Caki2 (cell line): ENCODE measurements around the gene SLC18A3. TPM values are rescaled to one million over a fixed set of nuclear protein-coding genes. Genes with fewer than 3 reads are reported as not detected.

Experiments used
- DNase-seq: peaks from one replicate; pipeline ENCODE4 v3.0.0-alpha.2; 2015; ENCODE audit warnings: low read depth
- in situ Hi-C: cut with HindIII; loops from 2 replicates; pipeline ENCODE4 v1.10.0; 2016; ENCODE audit warnings: low sequenced_read_pairs, low pct_unique_long_range_greater_than_20kb, mixed read lengths
- total RNA-seq: library from RNA; depleted of rRNA; stranded (reverse); fragments of >200 nt; shearing (Covaris generic); gene quantifications from 2 replicates; pipeline ENCODE4 v1.2.3, GENCODE V29; 2014; ENCODE audit warnings: low replicate concordance

SLC18A3 gene
- total RNA-seq, 1 experiment from 2014 or later: not detected

GRCh38 chr10:49618821-49619220, 8.7 kb downstream of the SLC18A3 start:
- DNase-seq: no peak
- in situ Hi-C loops: no loop called here

GRCh38 chr10:49619613-49620012, 9.5 kb downstream of the SLC18A3 start:
- DNase-seq: no peak
- in situ Hi-C loops: no loop called here

- DNase-seq: no peak
- in situ Hi-C loops: no loop called here
These were observed 10.2 kb downstream of the SLC18A3 start for GRCh38 chr10:49620286-49620810.

GRCh38 chr10:49620841-49621378, 10.8 kb downstream of the SLC18A3 start:
- no peak for DNase-seq
- in situ Hi-C loops: no loop called here

GRCh38 chr10:49621561-49621960, 11.5 kb downstream of the SLC18A3 start:
- in situ Hi-C loops: no loop called here
- no peak for DNase-seq

- no peak for DNase-seq
- in situ Hi-C loops: no loop called here
These were observed 12.6 kb downstream of the SLC18A3 start for GRCh38 chr10:49622426-49623425.

GRCh38 chr10:49624629-49625028, 14.5 kb downstream of the SLC18A3 start:
- no peak for DNase-seq
- in situ Hi-C loops: no loop called here

- in situ Hi-C loops: no loop called here
- DNase-seq: no peak
These were observed 15.3 kb downstream of the SLC18A3 start for GRCh38 chr10:49625411-49625810.

GRCh38 chr10:49627038-49627437, 16.9 kb downstream of the SLC18A3 start:
- in situ Hi-C loops: no loop called here
- DNase-seq: no peak

GRCh38 chr10:49627644-49628247, 17.6 kb downstream of the SLC18A3 start:
- no peak for DNase-seq
- in situ Hi-C loops: no loop called here

GRCh38 chr10:49628599-49628998, 18.5 kb downstream of the SLC18A3 start:
- in situ Hi-C loops: no loop called here
- DNase-seq: no peak

GRCh38 chr10:49629431-49629881, 19.3 kb downstream of the SLC18A3 start:
- in situ Hi-C loops: no loop called here
- no peak for DNase-seq

GRCh38 chr10:49631975-49632374, 21.9 kb downstream of the SLC18A3 start:
- in situ Hi-C loops: no loop called here
- no peak for DNase-seq

- in situ Hi-C loops: no loop called here
- no peak for DNase-seq
These were observed 22.6 kb downstream of the SLC18A3 start for GRCh38 chr10:49632406-49633317.

- DNase-seq: no peak
- in situ Hi-C loops: no loop called here
These were observed 23.4 kb downstream of the SLC18A3 start for GRCh38 chr10:49633327-49634068.

GRCh38 chr10:49634069-49634660, 24.1 kb downstream of the SLC18A3 start:
- DNase-seq: no peak
- in situ Hi-C loops: no loop called here

- no peak for DNase-seq
These were observed 32.2 kb downstream of the SLC18A3 start for GRCh38 chr10:49642311-49642710.

More at GRCh38 chr10:49642311-49642710, 32.2 kb downstream of the SLC18A3 start:
- in situ Hi-C loops: no loop called here
